GM12878 (cell line): ENCODE measurements around the gene TBL1XR1. TPM values are rescaled to one million over a fixed set of nuclear protein-coding genes. Genes with fewer than 3 reads are reported as not detected.

Experiments
- ATAC-seq: fragments of 200-7000 bp; cut with Tn5 transposase; 3 replicates; pipeline ENCODE4 v1.9.1; 2020; ENCODE audit warnings: mild to moderate bottlenecking, moderate library complexity
- BruUV-seq: library from RNA; stranded (reverse); fragments of 400-500 nt; replicated peaks from 2 replicates; lab custom pipeline; 2021; lab: Mats Ljungman, UMichigan
- CTCF ChIA-PET: fragments of 300-600 bp; sonication (Branson Sonifier 250); formaldehyde crosslinking; extraction: SDS; loops from one replicate; lab custom pipeline; 2021; ENCODE audit warnings: inconsistent platforms; lab: Yijun Ruan, JAX
- POLR2A ChIA-PET: fragments of 350-600 bp; formaldehyde crosslinking; extraction: SDS; loops from one replicate; lab custom pipeline; 2021; ENCODE audit warnings: inconsistent platforms; lab: Charles Lee
- RAD21 ChIA-PET: fragments of 300-600 bp; sonication (Branson Sonifier 250); formaldehyde crosslinking; loops from one replicate; lab custom pipeline; 2023; ENCODE audit warnings: antibody characterized with exemption; ENCODE audit not compliant: unreplicated experiment; lab: Charles Lee
- SMC1A ChIA-PET: fragments of 300-600 bp; sonication (Branson Sonifier 250); formaldehyde crosslinking; loops from one replicate; lab custom pipeline; 2023; ENCODE audit not compliant: unreplicated experiment, uncharacterized antibody; lab: Charles Lee
- DNase-seq: peaks from one replicate; pipeline ENCODE4 v3.0.0-alpha.2; 2011; ENCODE audit warnings: low read depth, low spot score
- FAIRE-seq: peaks from 3 replicates; lab custom pipeline; 2011; peaks lifted over from hg19 to GRCh38; lab: Jason Lieb, UNC
- H2AFZ ChIP-seq: 2 replicates; pipeline ENCODE4 v1.6.0; 2011; ENCODE audit warnings: low read depth, low read length, control low read depth; ENCODE audit not compliant: control insufficient read depth
- H3K27ac ChIP-seq: 2 replicates; pipeline ENCODE4 v1.5.1; 2011; ENCODE audit warnings: control low read depth; ENCODE audit not compliant: control insufficient read depth, insufficient read depth
- H3K27me3 ChIP-seq, 2 experiments: replicated peaks in 1 of 2; 2 replicates each; pipeline versions ENCODE4 v1.6.0 to v1.6.1; 2011; ENCODE audit warnings: low read length in 1 of 2; ENCODE audit not compliant: control insufficient read depth in 2 of 2, insufficient read depth in 2 of 2
- H3K36me3 ChIP-seq, 2 experiments: 2 replicates each; pipeline ENCODE4 v1.5.1; 2011; ENCODE audit warnings: low read length in 1 of 2; ENCODE audit not compliant: control insufficient read depth in 2 of 2, insufficient read depth in 2 of 2
- H3K4me1 ChIP-seq: 2 replicates; pipeline ENCODE4 v1.6.1; 2011; ENCODE audit warnings: mild to moderate bottlenecking, low read length, moderate library complexity, mixed read lengths; ENCODE audit not compliant: control insufficient read depth, insufficient read depth
- H3K4me2 ChIP-seq: 2 replicates; pipeline ENCODE4 v1.6.0; 2011; ENCODE audit warnings: control low read depth; ENCODE audit not compliant: control insufficient read depth, insufficient read depth
- H3K4me3 ChIP-seq: fragments of 200-600 bp; sonication (generic); 2 replicates; pipeline ENCODE4 v1.5.1; 2016
- H3K79me2 ChIP-seq: 2 replicates; pipeline ENCODE4 v1.6.0; 2011; ENCODE audit warnings: low read length; ENCODE audit not compliant: control insufficient read depth, insufficient read depth
- H3K9ac ChIP-seq: 2 replicates; pipeline ENCODE4 v1.8.0; 2011; ENCODE audit warnings: low read length, control low read depth, mixed read lengths; ENCODE audit not compliant: control insufficient read depth, insufficient read depth
- H3K9me3 ChIP-seq: replicated peaks from 3 replicates; pipeline ENCODE4 v1.5.1; 2011; ENCODE audit warnings: mild to moderate bottlenecking, low read length; ENCODE audit not compliant: control insufficient read depth, insufficient read depth
- H4K20me1 ChIP-seq: 2 replicates; pipeline ENCODE4 v1.6.0; 2011; ENCODE audit not compliant: control insufficient read depth, insufficient read depth
- BRCA1 ChIP-seq: IDR thresholded peaks from 2 replicates; pipeline ENCODE4 v1.6.1; 2011; ENCODE audit warnings: low read depth, low read length, improper control_type of control experiment
- HCFC1 ChIP-seq: fragments of 150-350 bp; IDR thresholded peaks from 2 replicates; pipeline ENCODE4 v1.6.1; 2014; ENCODE audit warnings: low read length
- HDAC6 ChIP-seq: fragments of 200-600 bp; sonication (generic); IDR thresholded peaks from one replicate; pipeline ENCODE4 v1.8.0; 2017; ENCODE audit warnings: antibody characterized with exemption; ENCODE audit not compliant: unreplicated experiment
- MEF2B ChIP-seq: fragments of 450-650 bp; IDR thresholded peaks from 2 replicates; pipeline ENCODE4 v1.6.1; 2018; ENCODE audit warnings: mild to moderate bottlenecking, moderate library complexity; ENCODE audit not compliant: partially characterized antibody, poor library complexity, severe bottlenecking
- PAX5 ChIP-seq: IDR thresholded peaks from 2 replicates; pipeline ENCODE4 v1.6.1; 2011; ENCODE audit warnings: low read depth, low read length, borderline replicate concordance
- RFX5 ChIP-seq: IDR thresholded peaks from 2 replicates; pipeline ENCODE4 v1.6.1; 2011; ENCODE audit warnings: low read depth, low read length, improper control_type of control experiment
- SUZ12 ChIP-seq: fragments of 200-600 bp; sonication (generic); IDR thresholded peaks from one replicate; pipeline ENCODE4 v1.6.1; 2018; ENCODE audit warnings: antibody characterized with exemption, mild to moderate bottlenecking; ENCODE audit not compliant: unreplicated experiment
- TARDBP ChIP-seq: IDR thresholded peaks from 2 replicates; pipeline ENCODE4 v1.6.1; 2016; ENCODE audit warnings: borderline replicate concordance
- TBL1XR1 ChIP-seq: IDR thresholded peaks from 2 replicates; pipeline ENCODE4 v1.6.1; 2012; ENCODE audit warnings: low read depth, low read length, improper control_type of control experiment
- ZNF207 ChIP-seq: fragments of 450-650 bp; IDR thresholded peaks from 2 replicates; pipeline ENCODE4 v1.6.1; 2014; ENCODE audit warnings: antibody characterized with exemption, mild to moderate bottlenecking, borderline replicate concordance
- ZNF217 ChIP-seq: fragments of 450-650 bp; IDR thresholded peaks from 2 replicates; pipeline ENCODE4 v1.6.1; 2017; ENCODE audit warnings: antibody characterized with exemption, mild to moderate bottlenecking
- ZNF622 ChIP-seq: fragments of 450-650 bp; IDR thresholded peaks from 2 replicates; pipeline ENCODE4 v1.6.1; 2017; ENCODE audit warnings: mild to moderate bottlenecking, inconsistent platforms
- ZSCAN29 ChIP-seq: fragments of 450-650 bp; IDR thresholded peaks from 2 replicates; pipeline ENCODE4 v1.6.1; 2017; ENCODE audit warnings: mild to moderate bottlenecking, moderate library complexity
- WGBS: methylation state at CpG from one replicate; pipeline ENCODE4 v1.1.6; 2016; ENCODE audit warnings: low lambda C conversion rate; ENCODE audit not compliant: insufficient replicate concordance, insufficient coverage; ENCODE audit errors: missing lambda C conversion rate; 5-methylcytosine and 5-hydroxymethylcytosine counted together
- in situ Hi-C: fragments of 300-500 bp; cut with MboI; formaldehyde crosslinking; loops from 9 replicates; pipeline ENCODE4 v1.14.3; 2018; ENCODE audit warnings: mixed read lengths
- intact Hi-C: fragments of 100-400 bp; cut with micrococcal nuclease; formaldehyde crosslinking; loops from one replicate; pipeline ENCODE4 v1.14.2; 2022; ENCODE audit not compliant: unreplicated experiment
- polyA plus RNA-seq, 11 experiments: library from polyadenylated mRNA; depleted of rRNA in 4 of 11; unstranded in 6 of 11; stranded (reverse) in 5 of 11; fragments of >200 nt; fragmentation: Nextera tagmentation in 4 of 11; fragmentation: Illumina TruSeq in 1 of 11; extraction: Ambion mirVana in 4 of 11; extraction: Trizol in 1 of 11; gene quantifications; 1 replicate in 1 of 11; 2 replicates in 10 of 11; pipeline versions ENCODE4 v1.2.1 to v1.2.3, GENCODE V29; 2011 to 2016; ENCODE audit warnings: inconsistent platforms in 2 of 11, missing spikeins in 2 of 11, low read depth in 1 of 11
- total RNA-seq, 4 experiments: library from RNA; depleted of rRNA in 3 of 4; stranded (reverse); fragments of >200 nt in 3 of 4; fragmentation: Illumina TruSeq in 1 of 4; extraction: Trizol in 1 of 4; gene quantifications; 2 replicates each; pipeline versions ENCODE4 v1.2.1 to v1.2.3, GENCODE V29; 2013 to 2021
- TF ChIP-seq, protein P1 (sequence below): IDR thresholded peaks from 2 replicates; pipeline ENCODE4 v1.6.1; 2011; ENCODE audit warnings: borderline replicate concordance, low read depth, mild to moderate bottlenecking, moderate library complexity, low read length; ENCODE audit not compliant: insufficient read depth, poor library complexity, severe bottlenecking
- TF ChIP-seq, protein P2 (sequence below): IDR thresholded peaks from 2 replicates; pipeline ENCODE4 v1.6.1; 2011; ENCODE audit warnings: mild to moderate bottlenecking, low read depth, low read length, moderate library complexity; ENCODE audit not compliant: insufficient replicate concordance

The TBL1XR1 gene
- total and polyA plus RNA-seq, 10 of the 15 experiments (the other 5 are each of a cell fraction or from before 2014, with no cell fraction given) = 13.0 to 115 (median 60.4) TPM

DNA sequence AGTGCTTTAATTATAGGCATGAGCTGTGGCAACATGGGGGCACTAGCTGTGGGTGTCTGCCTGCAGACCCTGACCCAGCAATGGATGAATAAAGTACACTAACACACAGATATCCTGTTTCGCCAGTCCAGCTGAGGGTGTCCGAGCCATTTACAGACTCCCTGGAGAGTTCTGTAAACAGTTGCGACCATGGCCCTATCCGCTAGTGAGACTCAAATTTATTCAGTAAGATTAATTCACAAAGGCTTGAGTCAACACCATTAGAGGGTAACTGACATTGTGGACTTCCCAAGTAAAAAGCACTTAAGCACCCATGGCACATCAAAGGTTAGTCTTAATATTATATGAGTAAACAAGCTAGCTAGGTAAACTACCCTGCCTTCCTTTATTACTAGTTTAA, 161.6 kb downstream of the TBL1XR1 start (continued):
- TF ChIP-seq MEF2B = no peak
- no peak for TF ChIP-seq RFX5
- TF ChIP-seq ZNF207 = no peak

DNA sequence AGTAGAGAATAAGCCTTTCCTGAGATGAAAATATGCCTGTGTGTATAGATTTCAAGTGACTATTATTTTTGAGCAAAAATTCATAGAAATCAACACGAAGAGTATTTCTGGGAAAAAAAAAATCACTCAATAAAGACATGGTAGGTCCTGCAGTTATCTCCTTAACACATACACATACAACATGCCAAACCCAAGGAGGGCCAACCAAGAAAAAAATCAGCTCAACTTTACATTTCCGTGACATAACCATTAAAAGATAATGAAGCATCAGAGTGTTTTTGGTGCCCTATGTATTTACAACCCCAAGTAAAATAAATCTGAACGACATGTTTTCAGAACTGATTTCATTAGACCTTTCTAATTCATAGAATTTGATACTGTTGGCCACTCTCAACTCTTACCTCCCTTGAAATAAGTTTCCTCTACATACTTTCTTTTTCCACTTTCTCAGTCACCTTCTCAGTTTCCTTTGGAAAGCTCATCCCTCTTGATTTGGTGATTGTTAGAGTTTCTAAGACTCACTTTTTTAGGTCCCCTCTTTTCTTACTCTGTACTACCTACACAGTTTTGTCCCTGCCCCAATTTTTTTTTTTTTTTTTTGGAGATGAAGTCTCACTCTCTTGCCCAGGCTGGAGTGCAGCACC, 162.3 kb downstream of the TBL1XR1 start:
- TF ChIP-seq HDAC6 = no peak
- TF ChIP-seq SUZ12 = no peak
- TF ChIP-seq ZNF622 = no peak
- TF ChIP-seq ZSCAN29 = no peak
- TF ChIP-seq, protein P1, sequence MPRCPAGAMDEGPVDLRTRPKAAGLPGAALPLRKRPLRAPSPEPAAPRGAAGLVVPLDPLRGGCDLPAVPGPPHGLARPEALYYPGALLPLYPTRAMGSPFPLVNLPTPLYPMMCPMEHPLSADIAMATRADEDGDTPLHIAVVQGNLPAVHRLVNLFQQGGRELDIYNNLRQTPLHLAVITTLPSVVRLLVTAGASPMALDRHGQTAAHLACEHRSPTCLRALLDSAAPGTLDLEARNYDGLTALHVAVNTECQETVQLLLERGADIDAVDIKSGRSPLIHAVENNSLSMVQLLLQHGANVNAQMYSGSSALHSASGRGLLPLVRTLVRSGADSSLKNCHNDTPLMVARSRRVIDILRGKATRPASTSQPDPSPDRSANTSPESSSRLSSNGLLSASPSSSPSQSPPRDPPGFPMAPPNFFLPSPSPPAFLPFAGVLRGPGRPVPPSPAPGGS = no peak
- TF ChIP-seq BRCA1 = no peak
- TF ChIP-seq ZNF217 = no peak
- TF ChIP-seq, protein P2, sequence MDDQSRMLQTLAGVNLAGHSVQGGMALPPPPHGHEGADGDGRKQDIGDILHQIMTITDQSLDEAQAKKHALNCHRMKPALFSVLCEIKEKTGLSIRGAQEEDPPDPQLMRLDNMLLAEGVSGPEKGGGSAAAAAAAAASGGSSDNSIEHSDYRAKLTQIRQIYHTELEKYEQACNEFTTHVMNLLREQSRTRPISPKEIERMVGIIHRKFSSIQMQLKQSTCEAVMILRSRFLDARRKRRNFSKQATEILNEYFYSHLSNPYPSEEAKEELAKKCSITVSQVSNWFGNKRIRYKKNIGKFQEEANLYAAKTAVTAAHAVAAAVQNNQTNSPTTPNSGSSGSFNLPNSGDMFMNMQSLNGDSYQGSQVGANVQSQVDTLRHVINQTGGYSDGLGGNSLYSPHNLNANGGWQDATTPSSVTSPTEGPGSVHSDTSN = no peak
- TF ChIP-seq HCFC1 = no peak
- no peak for TF ChIP-seq TARDBP
- TF ChIP-seq PAX5 = no peak
- no peak for TF ChIP-seq TBL1XR1
- H4K20me1 ChIP-seq = no peaks in the 10 kb centered on the region
- no peaks in the 10 kb centered on the region for H3K4me1 ChIP-seq
- SMC1A ChIA-PET = interaction anchor here (1.9 to 2.5 kb wide), 2 partner anchors 8 to 12 kb away, joined by 7 to 8 read pairs; no protein-coding TSS in a partner anchor
- no peak overlapping the region for H3K27ac ChIP-seq
- no TSS peak for BruUV-seq
- H3K27me3 ChIP-seq = no peaks in the 10 kb centered on the region
- H3K79me2 ChIP-seq = no peaks in the 10 kb centered on the region
- RAD21 ChIA-PET = interaction anchor here (0.7 kb wide), 1 partner anchor 1028 kb away, joined by 3 read pairs; no protein-coding TSS in a partner anchor
- no peak for FAIRE-seq
- 98% methylated on average over 3 of the region's 3 CpGs for WGBS
- intact Hi-C loops (no loop called here), in situ Hi-C loops (no loop called here)
- POLR2A ChIA-PET = no interaction called here
- H3K9ac ChIP-seq = no peak overlapping the region
- ATAC-seq = no peak
- CTCF ChIA-PET = interaction anchor here (0.6 to 1.3 kb wide), 2 partner anchors 12 to 363 kb away, joined by 3 read pairs; no protein-coding TSS in a partner anchor
- no peak overlapping the region for H3K4me2 ChIP-seq
- H3K9me3 ChIP-seq = no peaks in the 10 kb centered on the region
- H3K36me3 ChIP-seq = peaks cover 3 to 17% of the 10 kb centered on the region in 2 experiments; a peak in 3 of 4 replicates
- no peak for DNase-seq
- no peak overlapping the region for H3K4me3 ChIP-seq
- H2AFZ ChIP-seq = no peak overlapping the region
